Cardiac fibroblast (primary cell): ENCODE data around the gene CARD14.

Experiments
- DNase-seq, 2 donors: peaks; one replicate each; pipeline versions ENCODE4 v3.0.0 to v3.0.0-alpha.2; 2010; ENCODE audit warnings: low read depth in 2 of 2
- H3K4me3 ChIP-seq, 2 donors: replicated peaks in 1 of 2; 1 replicate in 1 of 2; 2 replicates in 1 of 2; pipeline ENCODE4 v1.5.1; 2011; ENCODE audit warnings: low read depth in 2 of 2, low read length in 2 of 2, mild to moderate bottlenecking in 2 of 2, moderate library complexity in 1 of 2
- TF ChIP-seq, protein P1 (sequence below): IDR thresholded peaks from one replicate; pipeline ENCODE4 v1.5.1; 2011; ENCODE audit warnings: low read depth, mild to moderate bottlenecking, low read length, inconsistent platforms

The CARD14 gene

GRCh38 chr17:80246726-80247125, 76.9 kb downstream of the CARD14 start:
- no peak for DNase-seq
- H3K4me3 ChIP-seq: no peak overlapping the region
- TF ChIP-seq, protein P1, sequence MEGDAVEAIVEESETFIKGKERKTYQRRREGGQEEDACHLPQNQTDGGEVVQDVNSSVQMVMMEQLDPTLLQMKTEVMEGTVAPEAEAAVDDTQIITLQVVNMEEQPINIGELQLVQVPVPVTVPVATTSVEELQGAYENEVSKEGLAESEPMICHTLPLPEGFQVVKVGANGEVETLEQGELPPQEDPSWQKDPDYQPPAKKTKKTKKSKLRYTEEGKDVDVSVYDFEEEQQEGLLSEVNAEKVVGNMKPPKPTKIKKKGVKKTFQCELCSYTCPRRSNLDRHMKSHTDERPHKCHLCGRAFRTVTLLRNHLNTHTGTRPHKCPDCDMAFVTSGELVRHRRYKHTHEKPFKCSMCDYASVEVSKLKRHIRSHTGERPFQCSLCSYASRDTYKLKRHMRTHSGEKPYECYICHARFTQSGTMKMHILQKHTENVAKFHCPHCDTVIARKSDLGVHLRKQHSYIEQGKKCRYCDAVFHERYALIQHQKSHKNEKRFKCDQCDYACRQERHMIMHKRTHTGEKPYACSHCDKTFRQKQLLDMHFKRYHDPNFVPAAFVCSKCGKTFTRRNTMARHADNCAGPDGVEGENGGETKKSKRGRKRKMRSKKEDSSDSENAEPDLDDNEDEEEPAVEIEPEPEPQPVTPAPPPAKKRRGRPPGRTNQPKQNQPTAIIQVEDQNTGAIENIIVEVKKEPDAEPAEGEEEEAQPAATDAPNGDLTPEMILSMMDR: no peak

- DNase-seq: no peak
- no peak overlapping the region for H3K4me3 ChIP-seq
- TF ChIP-seq, protein P1: no peak
Measured at GRCh38 chr17:80247561-80247960, 77.7 kb downstream of the CARD14 start.

DNA sequence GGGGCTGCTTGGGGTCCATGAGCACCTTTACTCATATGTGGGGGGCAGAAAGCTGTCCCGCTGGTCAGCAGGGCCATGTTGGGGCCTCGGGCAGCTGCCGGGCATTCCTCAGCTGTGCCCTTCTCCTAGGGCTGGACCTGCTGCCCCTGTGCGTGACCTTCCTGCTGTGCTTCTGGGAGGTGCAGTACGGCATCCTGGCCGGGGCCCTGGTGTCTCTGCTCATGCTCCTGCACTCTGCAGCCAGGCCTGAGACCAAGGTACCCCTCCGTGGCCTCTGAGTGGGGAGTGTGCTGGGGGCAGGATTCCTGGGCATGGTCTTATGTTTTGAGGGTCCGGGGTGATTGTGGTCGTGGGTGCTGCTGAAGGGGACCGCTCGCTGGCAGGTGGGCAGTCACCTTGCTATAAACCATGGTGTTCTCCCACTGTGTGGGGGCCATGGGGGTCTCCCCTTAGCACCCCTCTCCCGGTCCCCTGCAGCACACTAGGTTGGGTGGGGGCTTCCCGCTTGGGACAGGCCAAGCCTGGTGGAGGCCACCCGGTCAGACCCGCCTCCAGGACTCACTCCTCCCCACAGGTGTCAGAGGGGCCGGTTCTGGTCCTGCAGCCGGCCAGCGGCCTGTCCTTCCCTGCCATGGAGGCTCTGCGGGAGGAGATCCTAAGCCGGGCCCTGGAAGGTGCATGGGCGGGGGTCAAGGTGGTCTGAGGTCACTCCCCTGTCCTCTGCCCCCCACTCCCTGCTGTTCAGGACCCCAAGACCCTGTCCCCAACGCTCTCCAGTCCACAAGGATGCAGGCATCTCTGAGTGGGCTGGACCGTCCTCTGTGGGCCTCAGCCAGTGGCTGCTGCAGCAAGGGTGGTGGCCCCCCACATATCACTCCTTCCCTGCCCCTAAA, 78.4 kb downstream of the CARD14 start:
- TF ChIP-seq, protein P1: no peak
- DNase-seq: no peak
- no peak overlapping the region for H3K4me3 ChIP-seq

GRCh38 chr17:80248894-80249710, 79.3 kb downstream of the CARD14 start:
- TF ChIP-seq, protein P1: no peak
- DNase-seq: no peak
- H3K4me3 ChIP-seq: no peak overlapping the region

GRCh38 chr17:80251966-80252365, 82.1 kb downstream of the CARD14 start:
- H3K4me3 ChIP-seq: no peak overlapping the region
- TF ChIP-seq, protein P1: no peak
- no peak for DNase-seq

DNA sequence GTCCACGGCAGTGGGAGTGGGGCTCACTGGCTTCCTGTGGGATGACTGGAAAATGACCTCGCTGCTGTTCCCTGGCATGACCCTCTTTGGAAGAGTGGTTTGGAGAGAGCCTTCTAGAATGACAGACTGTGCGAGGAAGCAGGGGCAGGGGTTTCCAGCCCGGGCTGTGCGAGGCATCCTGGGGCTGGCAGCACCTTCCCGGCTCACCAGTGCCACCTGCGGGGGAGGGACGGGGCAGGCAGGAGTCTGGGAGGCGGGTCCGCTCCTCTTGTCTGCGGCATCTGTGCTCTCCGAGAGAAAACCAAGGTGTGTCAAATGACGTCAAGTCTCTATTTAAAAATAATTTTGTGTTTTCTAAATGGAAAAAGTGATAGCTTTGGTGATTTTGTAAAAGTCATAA, 83.0 kb downstream of the CARD14 start:
- TF ChIP-seq, protein P1: peak; percentile 39
- no peak overlapping the region for H3K4me3 ChIP-seq

More for the DNA sequence above, 83.0 kb downstream of the CARD14 start:
- DNase-seq: peak in 1 of 2 donors; percentile 18
